ENCODE data around the gene CDCP2.

GRCh38 chr1:54178296-54179070, 25.7 kb upstream of the CDCP2 start:
- TF ChIP-seq CTCF (IDR thresholded peaks at IDR 0.05; ENCODE audit: insufficient read depth, low read length) (no peak), POLR2AphosphoS5 (IDR thresholded peaks at IDR 0.05; ENCODE audit: low read depth) (no peak), SPI1 (IDR thresholded peaks at IDR 0.05; ENCODE audit: borderline replicate concordance, low read depth) (no peak), GABPA (IDR thresholded peaks at IDR 0.05; ENCODE audit: low read depth) (no peak)
- TF ChIP-seq, protein P1, sequence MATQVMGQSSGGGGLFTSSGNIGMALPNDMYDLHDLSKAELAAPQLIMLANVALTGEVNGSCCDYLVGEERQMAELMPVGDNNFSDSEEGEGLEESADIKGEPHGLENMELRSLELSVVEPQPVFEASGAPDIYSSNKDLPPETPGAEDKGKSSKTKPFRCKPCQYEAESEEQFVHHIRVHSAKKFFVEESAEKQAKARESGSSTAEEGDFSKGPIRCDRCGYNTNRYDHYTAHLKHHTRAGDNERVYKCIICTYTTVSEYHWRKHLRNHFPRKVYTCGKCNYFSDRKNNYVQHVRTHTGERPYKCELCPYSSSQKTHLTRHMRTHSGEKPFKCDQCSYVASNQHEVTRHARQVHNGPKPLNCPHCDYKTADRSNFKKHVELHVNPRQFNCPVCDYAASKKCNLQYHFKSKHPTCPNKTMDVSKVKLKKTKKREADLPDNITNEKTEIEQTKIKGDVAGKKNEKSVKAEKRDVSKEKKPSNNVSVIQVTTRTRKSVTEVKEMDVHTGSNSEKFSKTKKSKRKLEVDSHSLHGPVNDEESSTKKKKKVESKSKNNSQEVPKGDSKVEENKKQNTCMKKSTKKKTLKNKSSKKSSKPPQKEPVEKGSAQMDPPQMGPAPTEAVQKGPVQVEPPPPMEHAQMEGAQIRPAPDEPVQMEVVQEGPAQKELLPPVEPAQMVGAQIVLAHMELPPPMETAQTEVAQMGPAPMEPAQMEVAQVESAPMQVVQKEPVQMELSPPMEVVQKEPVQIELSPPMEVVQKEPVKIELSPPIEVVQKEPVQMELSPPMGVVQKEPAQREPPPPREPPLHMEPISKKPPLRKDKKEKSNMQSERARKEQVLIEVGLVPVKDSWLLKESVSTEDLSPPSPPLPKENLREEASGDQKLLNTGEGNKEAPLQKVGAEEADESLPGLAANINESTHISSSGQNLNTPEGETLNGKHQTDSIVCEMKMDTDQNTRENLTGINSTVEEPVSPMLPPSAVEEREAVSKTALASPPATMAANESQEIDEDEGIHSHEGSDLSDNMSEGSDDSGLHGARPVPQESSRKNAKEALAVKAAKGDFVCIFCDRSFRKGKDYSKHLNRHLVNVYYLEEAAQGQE (IDR thresholded peaks at IDR 0.05; ENCODE audit: insufficient replicate concordance, low read depth), result no peak
